Neural progenitor cell (in vitro differentiated cells): ENCODE data around the gene DNM2. TPM values are rescaled to one million over a fixed set of nuclear protein-coding genes. Genes with fewer than 3 reads are reported as not detected.
A peak's percentile ranks its signal among the peaks of the same experiment; 100 is the strongest.

Experiments
- DNase-seq: peaks from one replicate; pipeline ENCODE4 v3.0.0-alpha.2; 2016; ENCODE audit warnings: low spot score
- H2AFZ ChIP-seq: fragments of 200-600 bp; sonication (generic); replicated peaks from 2 replicates; pipeline ENCODE4 v1.6.1; 2016; ENCODE audit warnings: antibody characterized with exemption
- H3F3A ChIP-seq: fragments of 200-600 bp; sonication (generic); 2 replicates; pipeline ENCODE4 v1.6.1; 2016; ENCODE audit warnings: antibody characterized with exemption, low read depth
- H3K27ac ChIP-seq: fragments of 200-600 bp; sonication (generic); 2 replicates; pipeline ENCODE4 v1.5.1; 2016; ENCODE audit warnings: mild to moderate bottlenecking
- H3K27me3 ChIP-seq: fragments of 200-600 bp; sonication (generic); 2 replicates; pipeline ENCODE4 v1.6.1; 2016; ENCODE audit warnings: mild to moderate bottlenecking, moderate library complexity
- H3K36me3 ChIP-seq: fragments of 200-600 bp; sonication (generic); 2 replicates; pipeline ENCODE4 v1.5.1; 2016
- H3K4me1 ChIP-seq: fragments of 200-600 bp; sonication (generic); 2 replicates; pipeline ENCODE4 v1.6.1; 2016; ENCODE audit warnings: mixed run types
- H3K4me2 ChIP-seq: fragments of 200-600 bp; sonication (generic); 2 replicates; pipeline ENCODE4 v1.6.1; 2016
- H3K4me3 ChIP-seq: fragments of 200-600 bp; sonication (generic); 2 replicates; pipeline ENCODE4 v1.5.1; 2016
- H3K79me2 ChIP-seq: fragments of 200-600 bp; sonication (generic); 2 replicates; pipeline ENCODE4 v1.6.1; 2016; ENCODE audit warnings: low read depth
- H3K9ac ChIP-seq: fragments of 200-600 bp; sonication (generic); 2 replicates; pipeline ENCODE4 v1.6.1; 2016
- H3K9me3 ChIP-seq: fragments of 200-600 bp; sonication (generic); 2 replicates; pipeline ENCODE4 v1.5.1; 2016; ENCODE audit warnings: low read depth
- H4K20me1 ChIP-seq: fragments of 200-600 bp; sonication (generic); 2 replicates; pipeline ENCODE4 v1.6.1; 2016; ENCODE audit warnings: low read depth
- H3K27ac Mint-ChIP-seq: 3 replicates; pipeline ENCODE4 v1.8.0; 2021; ENCODE audit warnings: mixed read lengths
- H3K27me3 Mint-ChIP-seq: 2 replicates; pipeline ENCODE4 v1.8.0; 2022; ENCODE audit warnings: low read depth, mild to moderate bottlenecking, inconsistent platforms, moderate library complexity, mixed read lengths; ENCODE audit not compliant: insufficient read depth
- H3K36me3 Mint-ChIP-seq: 3 replicates; pipeline ENCODE4 v1.8.0; 2021; ENCODE audit warnings: mixed read lengths
- H3K4me1 Mint-ChIP-seq: 3 replicates; pipeline ENCODE4 v1.8.0; 2021; ENCODE audit warnings: mixed read lengths
- H3K4me3 Mint-ChIP-seq: 3 replicates; pipeline ENCODE4 v1.8.0; 2021; ENCODE audit warnings: mild to moderate bottlenecking, moderate library complexity, mixed read lengths
- H3K9me3 Mint-ChIP-seq: 3 replicates; pipeline ENCODE4 v1.8.0; 2020; ENCODE audit warnings: mixed read lengths
- EZH2 ChIP-seq: fragments of 200-600 bp; sonication (generic); IDR thresholded peaks from 2 replicates; pipeline ENCODE4 v1.6.1; 2017; ENCODE audit warnings: antibody characterized with exemption, mild to moderate bottlenecking, moderate library complexity
- EZH2phosphoT487 ChIP-seq: fragments of 200-600 bp; sonication (generic); IDR thresholded peaks from 2 replicates; pipeline ENCODE4 v1.6.1; 2017; ENCODE audit warnings: antibody characterized with exemption
- total RNA-seq: library from RNA; depleted of rRNA; stranded (reverse); fragments of >200 nt; gene quantifications from 2 replicates; pipeline ENCODE4 v1.2.3, GENCODE V29; 2015; ENCODE audit warnings: low replicate concordance
- TF ChIP-seq, protein P1 (sequence below): fragments of 200-600 bp; sonication (generic); IDR thresholded peaks from 2 replicates; pipeline ENCODE4 v1.5.1; 2017; ENCODE audit warnings: antibody characterized with exemption, mild to moderate bottlenecking

DNM2 gene
- total RNA-seq, 1 donor from 2014 or later: 49.9 TPM

DNA sequence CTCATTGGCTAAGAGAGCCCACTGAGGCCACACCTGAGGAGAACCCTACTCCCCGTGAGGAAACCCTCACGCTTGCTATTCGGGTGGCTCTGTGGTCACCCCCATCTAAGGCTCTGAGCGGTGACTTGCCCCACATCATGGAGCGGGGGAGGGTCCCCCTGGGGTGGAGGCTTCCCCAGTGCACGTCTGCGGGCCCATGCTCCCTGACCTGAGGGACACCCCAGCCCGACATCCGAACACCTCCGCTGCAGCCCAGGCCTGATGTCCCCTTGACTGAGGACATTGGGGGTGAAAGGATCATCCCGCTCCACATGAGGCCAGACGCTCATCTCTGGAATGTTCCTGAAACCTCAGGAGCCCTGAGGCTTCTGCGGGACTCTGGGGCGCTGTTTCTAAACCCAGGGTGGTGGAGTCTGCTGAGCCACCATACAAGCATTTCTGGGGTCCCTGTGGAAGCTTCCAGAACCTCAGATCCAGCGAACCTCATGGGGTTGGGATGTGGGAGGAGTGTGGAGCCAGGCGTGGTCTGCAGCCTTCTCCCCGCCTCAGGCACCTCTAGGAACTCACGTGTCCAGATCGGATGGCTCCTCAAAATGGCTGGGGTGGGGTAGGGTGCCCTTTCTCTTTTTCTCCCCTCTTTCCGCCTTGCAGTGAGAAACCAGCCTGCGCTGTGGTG lies 98.2 kb downstream of the DNM2 start:
- H3K27ac Mint-ChIP-seq: no peak overlapping the region
- Histone ChIP-seq H3K9ac (no peak overlapping the region), H3K4me2 (no peak overlapping the region), H3K4me3 (no peak overlapping the region), H3F3A (no peaks in the 10 kb centered on the region), H4K20me1 (no peaks in the 10 kb centered on the region), H3K36me3 (no peaks in the 10 kb centered on the region), H2AFZ (no peak overlapping the region), H3K4me1 (no peaks in the 10 kb centered on the region), H3K27ac (no peak overlapping the region), H3K27me3 (no peaks in the 10 kb centered on the region), H3K79me2 (no peaks in the 10 kb centered on the region), H3K9me3 (no peaks in the 10 kb centered on the region)
- peaks cover 7% of the 10 kb centered on the region for H3K27me3 Mint-ChIP-seq
- no peaks in the 10 kb centered on the region for H3K9me3 Mint-ChIP-seq
- no peak for TF ChIP-seq EZH2
- TF ChIP-seq EZH2phosphoT487: no peak
- DNase-seq: no peak
- H3K36me3 Mint-ChIP-seq: peaks cover 21% of the 10 kb centered on the region
- no peak overlapping the region for H3K4me3 Mint-ChIP-seq
- H3K4me1 Mint-ChIP-seq: no peaks in the 10 kb centered on the region

DNA sequence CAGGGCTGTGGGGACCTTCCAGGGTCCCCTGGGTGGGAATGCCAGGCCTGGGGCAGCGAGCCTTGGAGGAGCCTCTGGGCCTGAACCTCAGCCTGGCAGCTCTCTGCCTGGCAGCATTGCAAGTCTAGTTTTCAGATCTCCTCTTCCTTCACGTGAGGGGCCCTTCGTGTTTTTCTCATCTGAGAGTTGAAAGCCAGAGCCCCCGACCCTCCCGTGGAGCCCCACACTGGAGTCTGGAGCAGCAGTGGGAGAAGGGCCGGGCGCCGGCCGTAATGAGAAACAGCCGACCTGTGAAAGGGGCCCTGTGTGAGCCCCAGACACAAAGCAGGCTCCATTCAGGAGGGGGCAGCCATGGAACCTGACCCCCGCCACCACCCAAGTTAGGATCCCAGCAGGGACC lies 98.8 kb downstream of the DNM2 start:
- no peaks in the 10 kb centered on the region for H3K79me2 ChIP-seq
- Mint-ChIP-seq H3K4me1 (no peaks in the 10 kb centered on the region), H3K27me3 (peaks cover 7% of the 10 kb centered on the region), H3K36me3 (peaks cover 22% of the 10 kb centered on the region), H3K4me3 (no peak overlapping the region), H3K27ac (no peak overlapping the region), H3K9me3 (no peaks in the 10 kb centered on the region)
- H3F3A ChIP-seq: no peaks in the 10 kb centered on the region
- no peaks in the 10 kb centered on the region for H3K27me3 ChIP-seq
- H3K4me1 ChIP-seq: no peaks in the 10 kb centered on the region
- DNase-seq: no peak
- TF ChIP-seq EZH2 (no peak), EZH2phosphoT487 (no peak)
- TF ChIP-seq, protein P1, sequence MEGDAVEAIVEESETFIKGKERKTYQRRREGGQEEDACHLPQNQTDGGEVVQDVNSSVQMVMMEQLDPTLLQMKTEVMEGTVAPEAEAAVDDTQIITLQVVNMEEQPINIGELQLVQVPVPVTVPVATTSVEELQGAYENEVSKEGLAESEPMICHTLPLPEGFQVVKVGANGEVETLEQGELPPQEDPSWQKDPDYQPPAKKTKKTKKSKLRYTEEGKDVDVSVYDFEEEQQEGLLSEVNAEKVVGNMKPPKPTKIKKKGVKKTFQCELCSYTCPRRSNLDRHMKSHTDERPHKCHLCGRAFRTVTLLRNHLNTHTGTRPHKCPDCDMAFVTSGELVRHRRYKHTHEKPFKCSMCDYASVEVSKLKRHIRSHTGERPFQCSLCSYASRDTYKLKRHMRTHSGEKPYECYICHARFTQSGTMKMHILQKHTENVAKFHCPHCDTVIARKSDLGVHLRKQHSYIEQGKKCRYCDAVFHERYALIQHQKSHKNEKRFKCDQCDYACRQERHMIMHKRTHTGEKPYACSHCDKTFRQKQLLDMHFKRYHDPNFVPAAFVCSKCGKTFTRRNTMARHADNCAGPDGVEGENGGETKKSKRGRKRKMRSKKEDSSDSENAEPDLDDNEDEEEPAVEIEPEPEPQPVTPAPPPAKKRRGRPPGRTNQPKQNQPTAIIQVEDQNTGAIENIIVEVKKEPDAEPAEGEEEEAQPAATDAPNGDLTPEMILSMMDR: no peak
- H3K9me3 ChIP-seq: no peaks in the 10 kb centered on the region
- no peak overlapping the region for H3K4me3 ChIP-seq
- no peaks in the 10 kb centered on the region for H3K36me3 ChIP-seq
- no peaks in the 10 kb centered on the region for H4K20me1 ChIP-seq
- H2AFZ ChIP-seq: no peak overlapping the region
- H3K4me2 ChIP-seq: no peak overlapping the region
- H3K9ac ChIP-seq: no peak overlapping the region
- H3K27ac ChIP-seq: no peak overlapping the region

DNA sequence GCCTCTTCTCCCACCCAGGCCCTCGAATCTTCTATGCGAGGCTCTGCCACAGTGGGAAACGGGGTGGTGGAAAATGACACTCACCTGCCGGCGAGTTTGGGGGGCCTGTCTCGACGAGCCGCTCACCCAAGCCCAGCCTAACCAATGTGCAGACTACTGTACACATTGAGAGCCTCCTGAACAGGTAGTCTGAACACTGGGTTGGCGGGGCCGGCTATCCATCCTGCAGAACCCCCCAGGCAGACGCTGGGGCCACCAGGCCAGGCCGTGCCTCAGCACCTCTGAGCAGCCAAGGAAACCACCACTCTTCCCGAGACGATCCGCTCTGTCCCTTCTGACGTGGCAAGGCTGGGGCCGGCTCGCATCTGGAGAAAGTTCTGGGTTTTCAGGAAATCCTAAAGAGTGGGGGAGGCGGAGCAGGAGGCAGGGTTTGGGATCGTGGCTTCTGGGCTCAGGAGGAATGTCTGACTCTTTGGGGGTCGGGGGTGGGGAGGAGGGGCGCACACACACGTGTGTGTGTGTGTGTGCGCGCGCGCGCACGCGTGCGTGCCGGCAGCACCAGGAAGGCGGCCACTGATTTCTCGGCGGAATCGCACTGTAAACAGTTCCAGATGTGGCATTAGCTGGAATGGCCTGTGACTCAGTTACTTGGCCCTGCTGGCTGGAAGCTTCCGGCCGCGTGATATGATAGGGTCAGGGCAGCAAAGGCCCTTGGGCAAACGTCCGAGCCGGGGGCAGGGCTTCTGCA lies 99.6 kb downstream of the DNM2 start:
- H3K9me3 Mint-ChIP-seq: no peaks in the 10 kb centered on the region
- H2AFZ ChIP-seq: no peak overlapping the region
- H3K9ac ChIP-seq: no peak overlapping the region
- H3K4me3 Mint-ChIP-seq: no peak overlapping the region
- no peaks in the 10 kb centered on the region for H3K36me3 ChIP-seq
- no peaks in the 10 kb centered on the region for H4K20me1 ChIP-seq
- no peaks in the 10 kb centered on the region for H3K79me2 ChIP-seq
- H3K27ac Mint-ChIP-seq: peak overlapping the region; percentile 17
- H3K36me3 Mint-ChIP-seq: peaks cover 22% of the 10 kb centered on the region
- H3K4me2 ChIP-seq: no peak overlapping the region
- H3K27me3 ChIP-seq: no peaks in the 10 kb centered on the region
- no peaks in the 10 kb centered on the region for H3K4me1 Mint-ChIP-seq
- H3K4me3 ChIP-seq: no peak overlapping the region
- TF ChIP-seq EZH2phosphoT487 (no peak), EZH2 (no peak)
- TF ChIP-seq, protein P1: no peak
- no peaks in the 10 kb centered on the region for H3K9me3 ChIP-seq
- no peaks in the 10 kb centered on the region for H3F3A ChIP-seq
- DNase-seq: no peak
- no peaks in the 10 kb centered on the region for H3K4me1 ChIP-seq
- no peak overlapping the region for H3K27ac ChIP-seq
- peaks cover 7% of the 10 kb centered on the region for H3K27me3 Mint-ChIP-seq
